Vagina (tissue), 2 donors: ENCODE results near the gene CAMKK2. TPM values are rescaled to one million over a fixed set of nuclear protein-coding genes. Genes with fewer than 3 reads are reported as not detected.

Experiments
- DNase-seq, 2 donors: peaks; one replicate each; pipeline ENCODE4 v3.0.0-alpha.2; 2017; ENCODE audit errors: extremely low spot score in 2 of 2
- H3K27ac ChIP-seq: fragments of 200-600 bp; sonication (generic); one replicate; pipeline ENCODE4 v1.5.1; 2019
- H3K27me3 ChIP-seq: fragments of 200-600 bp; sonication (generic); one replicate; pipeline ENCODE4 v1.5.1; 2019
- H3K36me3 ChIP-seq, 2 donors: fragments of 200-600 bp; sonication (generic); one replicate each; pipeline ENCODE4 v1.5.1; 2017 to 2019
- H3K4me1 ChIP-seq: fragments of 200-600 bp; sonication (generic); one replicate; pipeline ENCODE4 v1.5.1; 2019
- H3K4me3 ChIP-seq, 2 donors: fragments of 200-600 bp; sonication (generic); 1 replicate in 1 of 2; 2 replicates in 1 of 2; pipeline ENCODE4 v1.5.1; 2016 to 2019
- H3K9me3 ChIP-seq: fragments of 200-600 bp; sonication (generic); one replicate; pipeline ENCODE4 v1.5.1; 2019
- POLR2A ChIP-seq, 2 donors: fragments of 450-650 bp; IDR thresholded peaks; one replicate each; pipeline ENCODE4 v1.6.1; 2017; ENCODE audit warnings: antibody characterized with exemption in 2 of 2, mild to moderate bottlenecking in 2 of 2, moderate library complexity in 2 of 2
- POLR2AphosphoS5 ChIP-seq, 2 donors: sonication (generic); formaldehyde crosslinking; IDR thresholded peaks; one replicate each; pipeline ENCODE4 v1.9.0; 2017; ENCODE audit warnings: antibody characterized with exemption in 2 of 2, mild to moderate bottlenecking in 2 of 2, low read depth in 1 of 2; ENCODE audit not compliant: insufficient read depth in 1 of 2
- intact Hi-C: fragments of 100-400 bp; cut with DNase I; formaldehyde crosslinking; loops from one replicate; pipeline ENCODE4 v1.15.1; 2023
- total RNA-seq: library from RNA; depleted of rRNA; stranded (reverse); fragments of >200 nt; gene quantifications from one replicate; pipeline ENCODE4 v1.2.3, GENCODE V29; 2016
- TF ChIP-seq, protein P1 (sequence below), 3 experiments: fragments of 450-650 bp in 2 of 3; fragments of 200-600 bp in 1 of 3; sonication (generic) in 1 of 3; IDR thresholded peaks; one replicate each; pipeline ENCODE4 v1.5.1; 2017 to 2019; ENCODE audit warnings: antibody characterized with exemption in 3 of 3, mild to moderate bottlenecking in 2 of 3, moderate library complexity in 2 of 3

Gene CAMKK2
- total RNA-seq, 1 donor from 2014 or later, result 32.7 TPM

DNA sequence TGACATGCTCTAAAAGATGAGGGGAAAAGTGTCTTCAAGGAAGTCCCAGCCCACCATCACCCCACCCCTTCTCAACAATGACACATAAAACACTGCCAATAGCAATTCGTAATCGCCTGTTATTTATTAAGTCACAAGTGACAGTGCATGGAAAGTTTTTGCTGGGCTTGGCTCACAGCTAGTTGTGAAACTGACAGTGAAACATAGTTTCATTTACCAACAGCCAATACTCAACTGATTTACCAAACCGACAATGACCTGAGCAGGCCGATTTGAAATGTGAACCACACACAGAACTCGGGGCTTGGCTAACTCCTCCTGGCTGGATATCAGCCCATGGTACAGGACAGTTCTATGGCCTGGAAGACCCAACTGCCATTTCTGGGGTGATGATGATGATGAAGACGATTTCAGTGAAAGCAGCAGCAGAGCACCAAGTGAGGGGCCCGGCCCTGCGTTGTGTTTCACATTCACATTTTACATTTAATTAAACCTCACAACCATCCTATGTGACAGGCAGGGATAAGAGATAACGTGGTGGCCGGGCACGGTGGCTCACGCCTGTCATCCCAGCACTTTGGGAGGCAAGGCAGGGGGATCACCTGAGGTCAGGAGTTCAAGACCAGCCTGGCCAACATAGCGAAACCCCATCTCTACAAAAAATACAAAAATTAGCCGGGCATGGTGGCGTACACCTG lies 42.7 kb downstream of the CAMKK2 start:
- intact Hi-C loops, result no loop called here
- TF ChIP-seq, protein P1, sequence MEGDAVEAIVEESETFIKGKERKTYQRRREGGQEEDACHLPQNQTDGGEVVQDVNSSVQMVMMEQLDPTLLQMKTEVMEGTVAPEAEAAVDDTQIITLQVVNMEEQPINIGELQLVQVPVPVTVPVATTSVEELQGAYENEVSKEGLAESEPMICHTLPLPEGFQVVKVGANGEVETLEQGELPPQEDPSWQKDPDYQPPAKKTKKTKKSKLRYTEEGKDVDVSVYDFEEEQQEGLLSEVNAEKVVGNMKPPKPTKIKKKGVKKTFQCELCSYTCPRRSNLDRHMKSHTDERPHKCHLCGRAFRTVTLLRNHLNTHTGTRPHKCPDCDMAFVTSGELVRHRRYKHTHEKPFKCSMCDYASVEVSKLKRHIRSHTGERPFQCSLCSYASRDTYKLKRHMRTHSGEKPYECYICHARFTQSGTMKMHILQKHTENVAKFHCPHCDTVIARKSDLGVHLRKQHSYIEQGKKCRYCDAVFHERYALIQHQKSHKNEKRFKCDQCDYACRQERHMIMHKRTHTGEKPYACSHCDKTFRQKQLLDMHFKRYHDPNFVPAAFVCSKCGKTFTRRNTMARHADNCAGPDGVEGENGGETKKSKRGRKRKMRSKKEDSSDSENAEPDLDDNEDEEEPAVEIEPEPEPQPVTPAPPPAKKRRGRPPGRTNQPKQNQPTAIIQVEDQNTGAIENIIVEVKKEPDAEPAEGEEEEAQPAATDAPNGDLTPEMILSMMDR (IDR thresholded peaks at IDR 0.05), result no peak
- TF ChIP-seq POLR2AphosphoS5 (IDR thresholded peaks at IDR 0.05; ENCODE audit: insufficient read depth in 1 of 2, low read depth in 1 of 2) (no peak), POLR2A (IDR thresholded peaks at IDR 0.05) (no peak)
- no peaks in the 10 kb centered on the region for H3K27me3 ChIP-seq
- DNase-seq, result no peak
- H3K4me3 ChIP-seq, result no peak overlapping the region
- peaks cover 0 to 53% of the 10 kb centered on the region in 2 donors for H3K36me3 ChIP-seq
- H3K27ac ChIP-seq, result no peak overlapping the region
- no peaks in the 10 kb centered on the region for H3K9me3 ChIP-seq
- H3K4me1 ChIP-seq, result no peaks in the 10 kb centered on the region

DNA sequence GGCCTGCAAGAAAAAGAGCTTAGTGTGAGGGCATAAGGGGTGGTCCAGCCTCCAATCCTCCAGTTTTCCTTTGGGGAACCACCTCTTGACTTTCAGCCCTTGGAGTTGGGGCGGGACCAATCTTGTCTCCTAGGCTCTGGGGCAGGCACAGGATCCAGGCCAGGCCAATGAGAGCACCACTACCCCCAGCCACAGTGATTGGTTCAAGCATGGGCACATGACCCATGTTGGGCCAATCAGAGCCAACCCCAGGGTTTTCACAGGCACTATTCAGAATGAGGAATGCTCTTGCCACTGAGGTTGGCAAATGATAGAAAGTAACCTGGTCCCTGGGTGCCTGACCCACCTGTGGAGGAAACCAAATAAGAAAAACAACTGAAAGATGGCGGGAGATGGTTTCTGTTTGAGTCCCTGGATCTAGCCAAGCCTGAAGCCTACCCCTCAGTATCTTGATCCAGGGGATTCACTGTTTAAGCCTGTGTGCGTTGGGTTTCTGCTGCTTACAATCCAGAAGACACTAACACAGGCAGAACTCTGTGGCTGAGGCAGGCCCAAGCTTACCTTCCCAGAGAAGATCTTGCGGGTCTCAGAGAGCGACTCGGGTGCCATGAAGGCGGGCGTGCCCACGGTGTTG lies 43.7 kb downstream of the CAMKK2 start:
- Histone ChIP-seq H3K27me3 (no peaks in the 10 kb centered on the region), H3K4me3 (no peak overlapping the region), H3K9me3 (no peaks in the 10 kb centered on the region), H3K4me1 (no peaks in the 10 kb centered on the region), H3K36me3 (peaks cover 0 to 62% of the 10 kb centered on the region in 2 donors), H3K27ac (no peak overlapping the region)
- DNase-seq, result no peak
- TF ChIP-seq, protein P1 (IDR thresholded peaks at IDR 0.05), result no peak
- TF ChIP-seq POLR2A (IDR thresholded peaks at IDR 0.05), result no peak
- TF ChIP-seq POLR2AphosphoS5 (IDR thresholded peaks at IDR 0.05; ENCODE audit: insufficient read depth in 1 of 2, low read depth in 1 of 2), result no peak
- intact Hi-C loops, result no loop called here

DNA sequence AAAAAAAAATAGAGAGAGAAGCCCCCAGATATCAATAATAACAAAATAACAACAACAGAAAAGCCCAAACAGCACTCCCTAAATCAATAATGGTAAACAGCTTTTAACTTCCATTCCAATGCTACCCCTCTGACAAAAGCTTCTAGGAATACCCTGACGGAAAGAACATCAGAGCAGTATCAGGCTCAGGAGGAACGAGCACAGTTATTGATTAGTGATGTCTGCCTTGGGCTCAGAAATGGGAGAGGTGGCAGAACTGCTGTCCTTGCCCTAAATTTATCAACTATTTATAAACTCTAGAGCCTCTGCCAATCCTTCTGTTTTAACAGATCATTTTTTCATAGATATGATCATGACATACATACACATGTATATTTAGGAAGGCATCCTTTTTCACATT lies 44.7 kb downstream of the CAMKK2 start:
- no peaks in the 10 kb centered on the region for H3K4me1 ChIP-seq
- TF ChIP-seq, protein P1 (IDR thresholded peaks at IDR 0.05), result no peak
- TF ChIP-seq POLR2A (IDR thresholded peaks at IDR 0.05) (no peak), POLR2AphosphoS5 (IDR thresholded peaks at IDR 0.05; ENCODE audit: insufficient read depth in 1 of 2, low read depth in 1 of 2) (no peak)
- no peak overlapping the region for H3K27ac ChIP-seq
- H3K9me3 ChIP-seq, result no peaks in the 10 kb centered on the region
- peaks cover 0 to 64% of the 10 kb centered on the region in 2 donors for H3K36me3 ChIP-seq
- H3K27me3 ChIP-seq, result no peaks in the 10 kb centered on the region
- intact Hi-C loops, result no loop called here
- DNase-seq, result no peak
- no peak overlapping the region for H3K4me3 ChIP-seq

DNA sequence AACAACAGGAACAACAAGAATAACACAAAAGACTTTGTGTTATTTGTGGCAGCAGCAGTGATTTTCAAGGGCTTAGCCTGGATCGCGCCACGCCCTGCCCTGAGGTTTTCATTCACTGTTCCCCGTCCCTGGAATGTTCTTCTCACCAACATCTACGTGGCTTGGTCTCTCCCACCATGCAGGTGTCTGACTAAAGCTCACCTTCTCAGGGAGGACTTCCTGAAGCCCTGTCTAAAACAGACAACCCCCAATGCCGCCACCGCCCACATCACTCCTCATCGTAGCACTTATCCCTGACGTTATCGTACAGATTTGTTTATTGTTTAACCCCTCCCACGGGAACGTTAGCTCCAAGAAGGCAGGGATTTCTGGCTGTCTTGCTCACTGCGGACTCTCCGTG lies 46.1 kb downstream of the CAMKK2 start:
- TF ChIP-seq, protein P1 (IDR thresholded peaks at IDR 0.05), result no peak
- TF ChIP-seq POLR2A (IDR thresholded peaks at IDR 0.05) (no peak), POLR2AphosphoS5 (IDR thresholded peaks at IDR 0.05; ENCODE audit: insufficient read depth in 1 of 2, low read depth in 1 of 2) (no peak)
- no peaks in the 10 kb centered on the region for H3K4me1 ChIP-seq
- H3K27me3 ChIP-seq, result no peaks in the 10 kb centered on the region
- no peak overlapping the region for H3K4me3 ChIP-seq
- DNase-seq, result no peak
- H3K27ac ChIP-seq, result no peak overlapping the region
- H3K9me3 ChIP-seq, result no peaks in the 10 kb centered on the region
- intact Hi-C loops, result no loop called here
- peaks cover 0 to 64% of the 10 kb centered on the region in 2 donors for H3K36me3 ChIP-seq

DNA sequence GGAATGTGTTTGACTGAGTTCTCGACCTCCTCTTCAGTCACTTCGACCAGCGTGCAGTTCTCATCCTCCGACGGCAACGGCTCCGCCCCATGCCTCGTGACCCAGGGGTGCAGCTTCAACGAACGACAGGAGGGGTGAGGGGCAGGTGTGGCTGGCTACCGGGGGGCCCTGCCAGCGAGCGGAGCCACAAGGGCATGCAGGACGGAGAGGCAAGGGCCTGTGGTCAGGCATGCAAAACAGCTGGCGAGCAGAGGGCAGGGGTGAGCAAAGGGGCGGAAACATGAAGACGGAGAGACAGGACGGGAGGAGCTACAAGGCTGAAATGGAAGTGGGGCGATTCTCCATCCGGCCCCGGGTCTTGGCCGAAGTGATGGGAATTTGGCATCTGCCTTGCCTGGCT lies 47.9 kb downstream of the CAMKK2 start:
- Histone ChIP-seq H3K9me3 (no peaks in the 10 kb centered on the region), H3K4me1 (no peaks in the 10 kb centered on the region), H3K36me3 (peaks cover 0 to 65% of the 10 kb centered on the region in 2 donors), H3K27me3 (no peaks in the 10 kb centered on the region), H3K27ac (no peak overlapping the region), H3K4me3 (no peak overlapping the region)
- intact Hi-C loops, result no loop called here
- DNase-seq, result no peak
- TF ChIP-seq POLR2AphosphoS5 (IDR thresholded peaks at IDR 0.05; ENCODE audit: insufficient read depth in 1 of 2, low read depth in 1 of 2), result no peak
- TF ChIP-seq POLR2A (IDR thresholded peaks at IDR 0.05), result no peak
